OCI-LY1 (cell line): ENCODE data around the gene CNTD1.

Experiments used
- EZH2 ChIP-seq: fragments of 200-600 bp; sonication (generic), shearing (Covaris generic); IDR thresholded peaks from 2 replicates; pipeline ENCODE4 v1.8.0; 2017; ENCODE audit warnings: borderline replicate concordance, mixed run types, mild to moderate bottlenecking, antibody characterized with exemption, low read length, moderate library complexity, mixed read lengths
- TF ChIP-seq, protein P1 (sequence below): fragments of 200-600 bp; sonication (generic), shearing (Covaris generic); IDR thresholded peaks from 2 replicates; pipeline ENCODE4 v1.5.1; 2017; ENCODE audit warnings: mild to moderate bottlenecking, antibody characterized with exemption, low read length, moderate library complexity, mixed read lengths

GRCh38 chr17:42814633-42815399, 16.2 kb downstream of the CNTD1 start:
- TF ChIP-seq, protein P1, sequence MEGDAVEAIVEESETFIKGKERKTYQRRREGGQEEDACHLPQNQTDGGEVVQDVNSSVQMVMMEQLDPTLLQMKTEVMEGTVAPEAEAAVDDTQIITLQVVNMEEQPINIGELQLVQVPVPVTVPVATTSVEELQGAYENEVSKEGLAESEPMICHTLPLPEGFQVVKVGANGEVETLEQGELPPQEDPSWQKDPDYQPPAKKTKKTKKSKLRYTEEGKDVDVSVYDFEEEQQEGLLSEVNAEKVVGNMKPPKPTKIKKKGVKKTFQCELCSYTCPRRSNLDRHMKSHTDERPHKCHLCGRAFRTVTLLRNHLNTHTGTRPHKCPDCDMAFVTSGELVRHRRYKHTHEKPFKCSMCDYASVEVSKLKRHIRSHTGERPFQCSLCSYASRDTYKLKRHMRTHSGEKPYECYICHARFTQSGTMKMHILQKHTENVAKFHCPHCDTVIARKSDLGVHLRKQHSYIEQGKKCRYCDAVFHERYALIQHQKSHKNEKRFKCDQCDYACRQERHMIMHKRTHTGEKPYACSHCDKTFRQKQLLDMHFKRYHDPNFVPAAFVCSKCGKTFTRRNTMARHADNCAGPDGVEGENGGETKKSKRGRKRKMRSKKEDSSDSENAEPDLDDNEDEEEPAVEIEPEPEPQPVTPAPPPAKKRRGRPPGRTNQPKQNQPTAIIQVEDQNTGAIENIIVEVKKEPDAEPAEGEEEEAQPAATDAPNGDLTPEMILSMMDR: no peak
- no peak for TF ChIP-seq EZH2
